Thyroid gland (tissue), 4 donors: ENCODE results near the gene GCLC. TPM values are rescaled to one million over a fixed set of nuclear protein-coding genes. Genes with fewer than 3 reads are reported as not detected.

Experiments
- DNase-seq, 2 donors: peaks; one replicate each; pipeline ENCODE4 v3.0.0-alpha.2; 2019
- H3K27ac ChIP-seq, 3 donors: fragments of 200-600 bp; sonication (generic); 1 replicate in 2 of 3; 2 replicates in 1 of 3; pipeline ENCODE4 v1.5.1; 2016 to 2019; ENCODE audit warnings: mild to moderate bottlenecking in 1 of 3, moderate library complexity in 1 of 3
- H3K27me3 ChIP-seq: fragments of 200-600 bp; sonication (generic); one replicate; pipeline ENCODE4 v1.5.1; 2019
- H3K36me3 ChIP-seq, 2 donors: fragments of 200-600 bp; sonication (generic); one replicate each; pipeline ENCODE4 v1.5.1; 2016 to 2019
- H3K4me1 ChIP-seq, 2 donors: fragments of 200-600 bp; sonication (generic); one replicate each; pipeline ENCODE4 v1.5.1; 2017 to 2019
- H3K4me3 ChIP-seq, 3 donors: fragments of 200-600 bp; sonication (generic); replicated peaks in 1 of 3; 1 replicate in 2 of 3; 2 replicates in 1 of 3; pipeline ENCODE4 v1.5.1; 2016; ENCODE audit warnings: mild to moderate bottlenecking in 1 of 3
- H3K9me3 ChIP-seq: fragments of 200-600 bp; sonication (generic); one replicate; pipeline ENCODE4 v1.5.1; 2017
- CTCF ChIP-seq, 6 experiments: fragments of 200-600 bp in 3 of 6; fragments of 450-650 bp in 3 of 6; sonication (generic) in 3 of 6; IDR thresholded peaks; one replicate each; pipeline ENCODE4 v1.5.1; 2016 to 2019; ENCODE audit warnings: antibody characterized with exemption in 6 of 6, mild to moderate bottlenecking in 2 of 6, inconsistent platforms in 1 of 6, moderate library complexity in 1 of 6
- POLR2A ChIP-seq, 2 donors: fragments of 450-650 bp; IDR thresholded peaks; one replicate each; pipeline ENCODE4 v1.6.1; 2017; ENCODE audit warnings: antibody characterized with exemption in 2 of 2, mild to moderate bottlenecking in 2 of 2, moderate library complexity in 1 of 2
- WGBS, 2 donors: methylation state at CpG; one replicate each; pipeline ENCODE4 v1.1.5; 2017; 5-methylcytosine and 5-hydroxymethylcytosine counted together
- intact Hi-C: fragments of 100-400 bp; cut with DNase I; formaldehyde crosslinking; loops from one replicate; pipeline ENCODE4 v1.15.1; 2023
- total RNA-seq, 4 donors: library from RNA; depleted of rRNA; stranded (reverse); fragments of >200 nt; gene quantifications; one replicate each; pipeline ENCODE4 v1.2.3, GENCODE V29; 2016

The GCLC gene
- total RNA-seq, 4 donors from 2014 or later: 67.3 to 210 (median 82.0) TPM

- intact Hi-C loops: no loop called here
Observed at GRCh38 chr6:53582963-53583362, 38.1 kb upstream of the GCLC start.

GRCh38 chr6:53581856-53582255 lies 37.0 kb upstream of the GCLC start:
- no peak for DNase-seq
- no peak overlapping the region for H3K4me3 ChIP-seq
- no peak overlapping the region for H3K27ac ChIP-seq
- 30 to 33% methylated on average over 2 of the region's 2 CpGs for WGBS, 2 donors
- H3K27me3 ChIP-seq: no peaks in the 10 kb centered on the region
- intact Hi-C loops: no loop called here
- TF ChIP-seq CTCF (IDR thresholded peaks at IDR 0.05) (no peak), POLR2A (IDR thresholded peaks at IDR 0.05) (no peak)
- no peaks in the 10 kb centered on the region for H3K36me3 ChIP-seq
- no peaks in the 10 kb centered on the region for H3K4me1 ChIP-seq
- H3K9me3 ChIP-seq: no peaks in the 10 kb centered on the region

More at GRCh38 chr6:53582963-53583362, 38.1 kb upstream of the GCLC start:
- Histone ChIP-seq H3K9me3 (no peaks in the 10 kb centered on the region), H3K4me3 (no peak overlapping the region), H3K4me1 (no peaks in the 10 kb centered on the region), H3K27me3 (no peaks in the 10 kb centered on the region), H3K36me3 (no peaks in the 10 kb centered on the region), H3K27ac (no peak overlapping the region)
- TF ChIP-seq POLR2A (IDR thresholded peaks at IDR 0.05) (no peak), CTCF (IDR thresholded peaks at IDR 0.05) (no peak)
- DNase-seq: no peak
- WGBS, 2 donors: 77 to 94% methylated on average over 2 of the region's 2 CpGs

GRCh38 chr6:53581173-53581773 lies 36.4 kb upstream of the GCLC start:
- Histone ChIP-seq H3K4me3 (no peak overlapping the region), H3K4me1 (no peaks in the 10 kb centered on the region), H3K9me3 (no peaks in the 10 kb centered on the region), H3K27ac (peak overlapping the region in 1 of 3 donors; percentile 6), H3K36me3 (no peaks in the 10 kb centered on the region), H3K27me3 (no peaks in the 10 kb centered on the region)
- 67 to 77% methylated on average over 2 of the region's 2 CpGs for WGBS, 2 donors
- intact Hi-C loops: no loop called here
- no peak for TF ChIP-seq POLR2A (IDR thresholded peaks at IDR 0.05)
- no peak for DNase-seq

GRCh38 chr6:53579338-53579737 lies 34.4 kb upstream of the GCLC start:
- no peak overlapping the region for H3K4me3 ChIP-seq
- WGBS, 2 donors: 89 to 92% methylated on average over 5 of the region's 5 CpGs
- H3K36me3 ChIP-seq: no peaks in the 10 kb centered on the region
- TF ChIP-seq POLR2A (IDR thresholded peaks at IDR 0.05) (no peak), CTCF (IDR thresholded peaks at IDR 0.05) (no peak)
- intact Hi-C loops: no loop called here
- H3K4me1 ChIP-seq: no peaks in the 10 kb centered on the region
- no peaks in the 10 kb centered on the region for H3K27me3 ChIP-seq
- DNase-seq: no peak
- no peaks in the 10 kb centered on the region for H3K9me3 ChIP-seq
- no peak overlapping the region for H3K27ac ChIP-seq

- intact Hi-C loops: no loop called here
- Histone ChIP-seq H3K9me3 (no peaks in the 10 kb centered on the region), H3K36me3 (no peaks in the 10 kb centered on the region), H3K4me3 (no peak overlapping the region), H3K27me3 (no peaks in the 10 kb centered on the region), H3K4me1 (no peaks in the 10 kb centered on the region), H3K27ac (no peak overlapping the region)
- TF ChIP-seq CTCF (IDR thresholded peaks at IDR 0.05) (no peak), POLR2A (IDR thresholded peaks at IDR 0.05) (no peak)
- 74 to 83% methylated on average over 7 of the region's 7 CpGs for WGBS, 2 donors
- no peak for DNase-seq
Observed at GRCh38 chr6:53578371-53578770, 33.5 kb upstream of the GCLC start.
